T-helper 1 cell treated with Interleukin-12 subunit alpha and Interleukin-12 subunit beta and Interleukin-4 antibody, amounts not matched to agents 30 μg/mL and 1 μg/mL, for 36 hours (primary cell): ENCODE measurements around the gene RPL37.

Source experiments
- H3K27ac Mint-ChIP-seq: one replicate; pipeline ENCODE4 v1.8.0; 2021; ENCODE audit warnings: mild to moderate bottlenecking, mixed read lengths
- H3K27me3 Mint-ChIP-seq: one replicate; pipeline ENCODE4 v1.8.0; 2021; ENCODE audit warnings: low read depth, mixed read lengths
- H3K36me3 Mint-ChIP-seq: one replicate; pipeline ENCODE4 v1.8.0; 2021; ENCODE audit warnings: low read depth, mixed read lengths
- H3K4me1 Mint-ChIP-seq: one replicate; pipeline ENCODE4 v1.8.0; 2021; ENCODE audit warnings: low read depth, mixed read lengths
- H3K4me3 Mint-ChIP-seq: one replicate; pipeline ENCODE4 v1.8.0; 2021; ENCODE audit warnings: mild to moderate bottlenecking, moderate library complexity, mixed read lengths
- H3K9me3 Mint-ChIP-seq: one replicate; pipeline ENCODE4 v1.8.0; 2021; ENCODE audit warnings: mixed read lengths

RPL37 gene

DNA sequence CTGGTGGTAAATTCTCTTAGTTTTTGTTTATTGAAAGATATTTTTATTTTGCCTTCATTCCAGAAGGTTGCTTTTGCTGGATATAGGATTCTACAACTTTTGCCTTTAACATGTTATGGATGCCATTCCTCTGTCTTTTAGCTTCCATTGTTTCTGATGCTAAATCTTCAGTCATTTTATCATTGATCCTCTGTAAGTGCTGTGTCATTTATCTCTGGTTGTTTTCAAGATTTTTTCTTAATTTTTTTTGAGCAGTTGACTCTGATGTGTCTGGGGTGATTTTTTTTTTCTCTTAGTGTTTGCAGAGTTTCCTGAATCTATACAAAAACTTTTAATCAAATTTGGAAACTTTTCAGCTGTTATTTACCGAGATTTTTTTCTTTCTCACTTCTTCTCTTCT is 12.5 kb upstream of the RPL37 start:
- Mint-ChIP-seq H3K4me3 (no peak overlapping the region), H3K9me3 (no peaks in the 10 kb centered on the region), H3K4me1 (peaks cover 6% of the 10 kb centered on the region), H3K36me3 (peaks cover 3% of the 10 kb centered on the region), H3K27ac (no peak overlapping the region), H3K27me3 (peaks cover 4% of the 10 kb centered on the region)

DNA sequence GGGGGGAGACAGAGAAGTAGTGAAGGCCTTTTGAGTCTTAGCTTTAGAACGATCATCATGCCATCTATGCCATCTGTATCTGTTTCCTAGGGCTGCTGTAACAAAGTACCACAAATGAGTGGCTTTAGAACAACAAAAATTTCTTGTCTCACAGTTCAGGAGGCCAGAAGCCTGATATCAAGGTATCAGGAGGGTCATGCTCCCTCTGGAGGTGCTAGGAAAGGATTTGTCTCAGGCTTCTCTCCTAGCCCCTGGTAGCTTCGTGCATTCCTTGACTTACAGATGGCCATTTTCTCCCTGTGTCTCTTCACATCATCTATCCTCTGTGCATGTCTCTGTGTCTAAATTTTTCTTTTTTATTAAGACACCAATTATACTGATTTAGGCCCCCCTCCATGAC is 11.3 kb upstream of the RPL37 start:
- no peak overlapping the region for H3K4me3 Mint-ChIP-seq
- peaks cover 4% of the 10 kb centered on the region for H3K27me3 Mint-ChIP-seq
- peaks cover 9% of the 10 kb centered on the region for H3K4me1 Mint-ChIP-seq
- H3K36me3 Mint-ChIP-seq: peaks cover 3% of the 10 kb centered on the region
- H3K27ac Mint-ChIP-seq: no peak overlapping the region
- H3K9me3 Mint-ChIP-seq: no peaks in the 10 kb centered on the region

DNA sequence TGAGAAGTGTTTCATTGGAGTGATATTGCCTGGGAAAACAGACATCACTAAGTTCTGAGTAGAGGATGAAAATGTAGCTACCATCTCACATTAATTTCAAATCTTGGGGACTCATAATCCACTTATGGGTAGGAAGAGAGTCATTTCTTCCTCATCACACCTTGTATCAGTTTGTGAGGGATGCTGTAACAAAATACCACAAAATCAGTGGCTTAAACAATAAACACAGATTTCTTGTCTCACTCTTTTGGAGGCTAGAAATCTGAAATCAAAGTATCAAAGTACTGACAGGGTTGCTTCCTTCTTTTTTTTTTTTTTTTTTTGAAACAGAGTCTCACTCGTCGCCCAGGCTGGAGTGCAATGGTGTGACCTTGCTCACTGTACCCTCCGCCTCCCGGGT is 9.5 kb upstream of the RPL37 start:
- Mint-ChIP-seq H3K36me3 (peaks cover 3% of the 10 kb centered on the region), H3K27me3 (peaks cover 4% of the 10 kb centered on the region), H3K9me3 (no peaks in the 10 kb centered on the region), H3K4me1 (peaks cover 14% of the 10 kb centered on the region), H3K4me3 (no peak overlapping the region), H3K27ac (no peak overlapping the region)

DNA sequence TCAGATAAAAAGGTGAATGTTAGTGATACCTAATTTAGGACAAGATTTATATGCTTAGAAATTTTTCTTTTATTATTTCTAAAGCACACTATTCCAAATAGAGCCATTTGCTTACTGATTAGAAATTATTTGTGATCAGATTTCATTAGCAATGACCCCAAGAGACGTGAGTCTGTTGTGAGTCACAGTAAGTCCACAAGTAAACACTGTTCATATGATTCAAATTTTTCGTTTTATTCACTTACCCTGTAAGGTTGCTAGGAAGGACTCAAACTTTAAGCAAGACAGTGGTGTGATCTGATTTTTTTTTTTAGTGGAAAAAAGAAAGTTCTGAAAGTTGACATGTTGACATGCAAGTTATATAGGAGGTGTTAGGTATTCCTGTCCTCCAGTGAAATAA is 7.3 kb upstream of the RPL37 start:
- peaks cover 16% of the 10 kb centered on the region for H3K4me1 Mint-ChIP-seq
- H3K27me3 Mint-ChIP-seq: peaks cover under 1% of the 10 kb centered on the region
- no peaks in the 10 kb centered on the region for H3K9me3 Mint-ChIP-seq
- H3K36me3 Mint-ChIP-seq: peaks cover 3% of the 10 kb centered on the region
- H3K4me3 Mint-ChIP-seq: no peak overlapping the region
- H3K27ac Mint-ChIP-seq: no peak overlapping the region

DNA sequence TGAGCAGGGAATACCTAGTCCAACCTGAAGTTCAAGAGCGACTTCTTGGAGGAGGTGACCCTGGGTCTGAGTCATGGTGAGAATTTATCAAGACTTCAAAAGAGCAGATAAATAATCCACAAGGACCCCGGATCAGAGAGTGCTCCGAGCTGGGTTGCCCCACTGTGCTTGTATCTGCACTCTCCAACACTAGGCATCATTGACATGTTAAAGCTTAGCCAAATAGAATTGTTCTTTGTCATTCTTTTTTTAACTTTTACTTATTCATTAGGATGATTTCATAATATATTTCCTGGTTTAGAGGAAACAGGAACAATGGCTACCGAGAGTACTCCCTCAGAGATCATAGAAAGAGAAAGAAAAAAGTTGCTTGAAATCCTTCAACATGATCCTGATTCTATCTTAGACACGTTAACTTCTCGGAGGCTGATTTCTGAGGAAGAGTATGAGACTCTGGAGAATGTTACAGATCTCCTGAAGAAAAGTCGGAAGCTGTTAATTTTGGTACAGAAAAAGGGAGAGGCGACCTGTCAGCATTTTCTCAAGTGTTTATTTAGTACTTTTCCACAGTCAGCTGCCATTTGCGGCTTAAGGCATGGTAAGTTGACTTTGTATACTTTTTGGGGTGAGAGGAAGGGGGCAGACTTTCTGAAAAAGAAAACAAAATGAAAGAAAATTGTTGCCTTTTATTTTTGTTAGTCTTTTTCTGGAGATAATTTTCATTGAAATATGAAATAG is 6.2 kb upstream of the RPL37 start, which contains the start of gene CARD6:
Gene CARD6 (plus strand): TSS at position 300 of the 738 bp plus-strand sequence. CDS start 16 bp downstream, at position 316.
- H3K9me3 Mint-ChIP-seq: no peaks in the 10 kb centered on the region
- H3K36me3 Mint-ChIP-seq: peaks cover 3% of the 10 kb centered on the region
- peaks cover 20% of the 10 kb centered on the region for H3K4me1 Mint-ChIP-seq
- peak within 1 kb of the TSS; percentile 87 for H3K27ac Mint-ChIP-seq
- peak within 1 kb of the TSS; percentile 89 for H3K4me3 Mint-ChIP-seq
- H3K27me3 Mint-ChIP-seq: no peaks in the 10 kb centered on the region

DNA sequence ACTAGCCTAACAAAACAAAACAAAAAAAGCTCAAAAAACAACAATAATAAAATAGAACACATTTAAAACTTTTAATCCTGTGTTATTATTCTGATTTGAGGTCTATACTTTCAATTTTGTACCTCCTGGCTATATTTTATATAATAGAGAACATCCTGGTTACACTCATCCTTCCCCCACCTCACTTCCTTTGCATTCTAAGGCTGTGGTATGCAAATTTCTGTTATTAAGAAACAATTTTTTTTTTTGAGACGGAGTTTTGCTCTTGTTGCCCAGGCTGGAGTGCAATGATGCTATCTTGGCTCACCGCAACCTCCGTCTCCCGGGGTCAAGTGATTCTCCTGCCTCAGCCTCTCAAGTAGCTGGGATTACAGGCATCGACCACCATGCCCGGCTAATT is 3.1 kb upstream of the RPL37 start:
- Mint-ChIP-seq H3K36me3 (peaks cover 25% of the 10 kb centered on the region), H3K27ac (no peak overlapping the region), H3K27me3 (no peaks in the 10 kb centered on the region), H3K9me3 (no peaks in the 10 kb centered on the region), H3K4me3 (no peak overlapping the region), H3K4me1 (peaks cover 36% of the 10 kb centered on the region)

DNA sequence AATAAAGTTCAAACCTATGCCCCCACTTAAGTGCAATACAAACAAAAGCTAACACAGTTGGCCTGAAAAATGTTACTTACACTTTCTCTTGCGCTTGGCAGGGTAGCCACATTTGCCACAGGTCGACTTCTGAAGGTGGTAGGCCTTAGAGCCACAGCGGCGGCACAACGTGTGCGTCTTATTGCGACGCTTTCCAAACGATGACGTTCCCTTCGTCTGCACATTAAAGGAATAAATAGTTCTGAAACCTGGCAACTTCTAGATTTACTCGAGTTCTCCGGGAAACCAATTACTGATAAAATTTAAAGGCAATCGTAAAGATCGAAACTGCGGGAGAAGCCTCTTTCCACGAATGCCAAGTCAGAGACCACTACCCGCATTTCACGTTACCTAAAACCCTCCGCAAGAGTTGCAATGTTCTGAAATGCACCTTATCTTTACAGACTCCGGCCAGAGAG is 602 bp downstream of the RPL37 start:
- H3K27ac Mint-ChIP-seq: peak overlapping the region; percentile 97
- H3K27me3 Mint-ChIP-seq: no peaks in the 10 kb centered on the region
- no peaks in the 10 kb centered on the region for H3K9me3 Mint-ChIP-seq
- H3K36me3 Mint-ChIP-seq: peaks cover 53% of the 10 kb centered on the region
- H3K4me1 Mint-ChIP-seq: peaks cover 42% of the 10 kb centered on the region
- H3K4me3 Mint-ChIP-seq: peak overlapping the region; percentile 96

DNA sequence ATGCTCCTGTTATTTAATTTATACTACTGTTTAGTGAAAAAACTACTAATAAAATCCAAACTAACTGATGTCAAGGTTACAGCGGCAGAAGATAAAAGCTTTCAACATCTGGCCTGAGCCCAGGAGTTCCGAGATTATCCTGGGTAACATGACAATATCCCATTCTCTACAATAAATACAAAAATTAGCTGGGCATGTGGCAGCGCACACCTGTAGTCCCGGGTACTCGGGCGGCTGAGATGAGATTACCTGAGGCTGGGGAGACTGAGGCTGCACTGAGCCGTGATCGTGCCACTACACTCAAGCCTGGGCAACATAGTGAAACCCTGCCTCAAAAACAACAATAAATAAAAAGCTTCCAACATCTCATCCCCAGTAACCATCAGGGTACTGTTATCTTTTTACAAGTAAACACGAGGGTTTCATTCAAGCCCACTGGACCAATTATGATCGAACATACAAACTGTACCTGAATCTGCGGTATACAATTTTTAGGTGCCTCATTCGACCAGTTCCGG is 1.3 kb downstream of the RPL37 start:
- Mint-ChIP-seq H3K9me3 (no peaks in the 10 kb centered on the region), H3K27me3 (no peaks in the 10 kb centered on the region), H3K4me3 (peak overlapping the region; percentile 96), H3K36me3 (peaks cover 59% of the 10 kb centered on the region), H3K4me1 (peaks cover 44% of the 10 kb centered on the region), H3K27ac (peak overlapping the region; percentile 97)

DNA sequence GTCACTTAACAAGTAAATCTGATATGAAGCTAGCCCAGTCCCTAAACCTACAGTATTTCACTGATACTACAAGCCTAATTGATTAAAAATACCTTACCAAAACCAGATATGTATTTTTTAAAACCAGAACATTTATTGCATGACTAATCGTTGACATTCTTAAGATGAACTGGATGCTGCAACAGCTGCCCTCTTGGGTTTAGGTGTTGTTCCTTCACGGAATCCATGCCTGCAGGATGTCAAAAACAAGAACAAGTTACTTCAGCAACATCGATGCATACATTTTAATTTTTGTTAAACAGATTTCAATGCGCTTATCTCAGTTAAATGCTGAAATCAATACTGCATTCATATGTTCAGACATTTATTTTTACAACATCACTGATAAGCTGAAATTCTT is 2.7 kb downstream of the RPL37 start:
- no peaks in the 10 kb centered on the region for H3K9me3 Mint-ChIP-seq

DNA sequence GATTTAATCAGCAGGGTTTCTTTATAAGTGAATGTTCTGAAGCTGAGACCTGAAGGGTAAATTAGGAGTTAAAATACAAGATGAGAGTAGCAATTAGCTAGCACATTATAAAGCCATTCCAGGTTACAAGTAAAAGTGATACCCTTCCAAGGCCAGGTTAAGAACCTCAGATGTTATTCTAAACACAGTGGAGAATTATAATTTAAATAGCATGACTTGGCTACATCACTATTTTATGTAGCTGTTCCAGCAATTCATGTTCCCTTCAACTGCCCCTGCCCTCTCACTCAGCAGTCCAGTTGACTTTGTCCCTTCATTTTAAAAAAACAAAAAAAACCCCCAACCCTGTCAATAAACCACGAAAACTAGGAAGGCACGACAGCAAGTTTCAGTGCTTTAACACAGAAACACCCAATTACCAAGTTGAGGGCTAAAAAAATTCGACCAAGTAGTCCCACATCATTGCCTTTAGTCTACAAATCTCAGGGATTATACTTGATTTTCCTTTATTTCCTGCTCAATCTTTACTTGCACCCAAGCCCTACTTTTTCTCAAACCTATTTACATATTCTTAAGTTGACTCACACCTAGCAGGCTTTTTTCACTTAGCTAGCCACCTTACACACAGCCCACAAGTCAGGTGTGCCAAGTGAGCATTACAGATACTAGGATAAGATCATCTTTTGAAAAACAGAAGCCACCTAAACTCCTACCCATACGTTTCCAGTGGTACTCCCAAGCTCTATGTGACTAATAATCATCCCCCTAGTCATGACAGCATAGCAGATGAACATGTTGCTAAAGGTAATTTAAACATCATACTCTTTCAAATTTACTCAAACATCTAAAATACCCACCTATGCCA is 3.4 kb downstream of the RPL37 start:
- Mint-ChIP-seq H3K9me3 (no peaks in the 10 kb centered on the region), H3K4me3 (peak overlapping the region; percentile 96), H3K36me3 (peaks cover 77% of the 10 kb centered on the region), H3K27me3 (no peaks in the 10 kb centered on the region), H3K27ac (no peak overlapping the region), H3K4me1 (peaks cover 55% of the 10 kb centered on the region)

More for the DNA sequence above, 2.7 kb downstream of the RPL37 start:
- Mint-ChIP-seq H3K36me3 (peaks cover 73% of the 10 kb centered on the region), H3K4me3 (peak overlapping the region; percentile 96), H3K27me3 (no peaks in the 10 kb centered on the region), H3K27ac (peak overlapping the region; percentile 33), H3K4me1 (peaks cover 56% of the 10 kb centered on the region)

DNA sequence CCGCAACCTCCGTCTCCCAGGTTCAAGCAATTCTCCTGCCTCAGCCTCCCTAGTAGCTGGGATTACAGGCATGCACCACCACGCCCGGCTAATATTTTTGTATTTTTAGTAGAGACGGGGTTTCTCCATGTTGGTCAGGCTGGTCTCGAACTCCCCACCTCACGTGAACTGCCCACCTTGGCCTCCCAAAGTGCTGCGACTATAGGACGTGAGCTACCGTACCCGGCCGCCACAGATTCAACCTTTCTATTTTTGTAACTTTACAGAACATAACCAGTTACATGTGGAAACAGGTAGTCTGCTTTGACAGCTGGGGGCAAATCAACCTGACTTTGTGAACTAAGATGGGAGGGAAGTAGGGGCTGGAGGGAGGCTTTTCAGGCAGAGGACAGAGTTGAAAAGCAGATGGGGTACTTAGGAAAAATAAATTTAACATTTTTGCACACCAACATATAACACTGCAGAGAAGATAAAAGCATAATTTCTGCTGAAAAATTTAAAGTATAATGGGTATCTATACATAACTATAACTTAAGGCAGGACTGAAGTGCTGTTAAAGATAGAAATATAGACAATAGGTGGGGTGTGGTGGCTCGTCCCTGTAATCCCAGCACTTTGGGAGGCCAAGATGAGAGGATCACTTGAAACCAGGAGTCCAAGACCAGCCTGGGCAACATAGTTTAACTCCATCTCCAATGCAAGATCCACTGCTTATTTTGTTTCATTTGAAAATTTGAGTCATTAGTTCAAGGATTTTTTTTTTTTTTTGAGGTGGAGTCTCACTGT is 5.1 kb downstream of the RPL37 start:
- H3K4me3 Mint-ChIP-seq: no peak overlapping the region

DNA sequence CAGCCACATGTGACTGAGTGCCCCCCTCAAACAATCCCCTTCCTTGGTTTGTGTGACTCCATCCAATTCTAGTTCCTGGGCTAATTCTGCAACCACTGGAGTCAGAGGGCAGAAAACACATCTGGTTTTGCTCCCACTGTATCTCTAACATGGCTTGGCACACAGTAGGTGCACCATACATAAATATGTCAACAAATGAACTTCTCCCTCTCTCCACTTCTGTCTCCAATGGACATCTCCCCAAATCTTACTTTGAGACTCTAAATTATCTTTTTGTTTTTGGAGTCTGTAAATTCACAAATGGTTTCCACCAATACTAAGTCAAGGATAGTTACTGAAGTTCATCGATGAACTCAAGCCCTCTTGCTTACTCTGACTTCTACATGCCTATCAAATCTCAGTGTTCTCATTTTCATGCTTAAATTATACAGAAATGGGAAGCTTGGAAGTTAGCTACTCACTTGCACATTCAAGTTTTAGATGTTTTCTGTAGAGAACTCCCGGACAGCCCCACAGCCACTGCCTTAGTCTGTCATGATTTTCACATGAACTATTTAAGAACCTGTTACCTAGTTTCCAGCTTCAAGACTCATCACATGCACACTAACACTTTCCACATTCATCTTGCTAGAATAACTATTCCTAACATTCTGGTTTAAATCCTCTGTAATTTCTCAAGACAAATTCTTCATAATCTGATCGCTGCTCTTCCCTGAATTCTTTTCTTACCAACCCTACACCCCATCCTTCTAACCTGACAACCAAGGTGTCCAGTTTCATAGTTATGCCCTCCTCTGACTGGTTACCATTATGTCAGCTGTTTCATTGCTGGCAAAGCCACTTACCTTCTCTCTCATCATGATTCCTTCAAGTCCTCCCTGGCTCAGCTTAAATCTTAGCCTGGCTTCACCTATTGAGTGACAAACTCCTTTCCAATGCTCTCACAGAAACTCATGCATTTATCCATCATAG is 6.0 kb downstream of the RPL37 start:
- peaks cover 45% of the 10 kb centered on the region for H3K4me1 Mint-ChIP-seq
- no peaks in the 10 kb centered on the region for H3K9me3 Mint-ChIP-seq
- H3K27me3 Mint-ChIP-seq: no peaks in the 10 kb centered on the region
- no peak overlapping the region for H3K4me3 Mint-ChIP-seq
- H3K36me3 Mint-ChIP-seq: peaks cover 64% of the 10 kb centered on the region
- H3K27ac Mint-ChIP-seq: no peak overlapping the region

More for the DNA sequence above, 5.1 kb downstream of the RPL37 start:
- no peaks in the 10 kb centered on the region for H3K27me3 Mint-ChIP-seq
- peaks cover 72% of the 10 kb centered on the region for H3K36me3 Mint-ChIP-seq
- no peaks in the 10 kb centered on the region for H3K9me3 Mint-ChIP-seq
- peaks cover 46% of the 10 kb centered on the region for H3K4me1 Mint-ChIP-seq
- no peak overlapping the region for H3K27ac Mint-ChIP-seq

DNA sequence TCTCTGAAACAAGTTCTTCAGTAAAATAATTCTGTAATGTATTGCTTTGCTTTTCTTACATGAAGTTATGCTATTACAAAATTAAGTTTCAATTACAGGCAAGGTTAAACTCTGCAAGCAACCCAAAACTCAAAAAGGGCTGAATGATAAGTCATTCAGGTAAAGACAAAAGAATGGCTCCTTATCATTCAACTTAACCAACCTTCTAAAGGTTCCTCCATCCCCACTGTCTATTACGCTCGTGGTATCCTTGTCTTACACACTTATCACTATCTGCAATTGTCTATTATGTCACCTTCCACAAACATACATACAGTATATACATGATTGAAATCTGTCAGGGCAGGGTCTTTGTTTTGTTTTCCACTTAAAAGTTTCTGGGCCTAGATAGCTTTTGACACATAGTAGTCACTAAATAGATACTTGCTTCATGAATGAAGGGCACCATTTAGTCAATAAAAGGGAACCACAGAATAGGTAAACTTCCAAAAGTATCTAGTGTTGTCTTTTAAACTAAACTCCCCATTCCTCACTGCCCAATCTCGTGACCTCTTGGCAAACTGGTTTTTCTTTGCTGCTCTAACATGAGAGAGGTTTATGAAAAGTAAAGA is 6.9 kb downstream of the RPL37 start:
- Mint-ChIP-seq H3K4me3 (no peak overlapping the region), H3K4me1 (peaks cover 36% of the 10 kb centered on the region), H3K27me3 (no peaks in the 10 kb centered on the region), H3K36me3 (peaks cover 56% of the 10 kb centered on the region), H3K27ac (no peak overlapping the region), H3K9me3 (no peaks in the 10 kb centered on the region)
